PC-9 (cell line): ENCODE results near the gene SGK2. TPM values are rescaled to one million over a fixed set of nuclear protein-coding genes. Genes with fewer than 3 reads are reported as not detected.
A peak's percentile ranks its signal among the peaks of the same experiment; 100 is the strongest.

ENCODE experiments used
- BruUV-seq: library from RNA; stranded (reverse); fragments of 400-500 nt; replicated peaks from 2 replicates; lab custom pipeline; 2021; lab: Mats Ljungman, UMichigan
- CTCF ChIA-PET: fragments of 300-600 bp; sonication (Branson Sonifier 250); formaldehyde crosslinking; loops from one replicate; lab custom pipeline; 2022; ENCODE audit warnings: antibody characterized with exemption; lab: Charles Lee
- POLR2A ChIA-PET: fragments of 300-600 bp; sonication (Branson Sonifier 250); formaldehyde crosslinking; loops from one replicate; lab custom pipeline; 2022; ENCODE audit warnings: antibody characterized with exemption; ENCODE audit not compliant: unreplicated experiment; lab: Charles Lee
- DNase-seq, 2 experiments: peaks; one replicate each; pipeline versions ENCODE4 v3.0.0 to v3.0.0-alpha.2; 2015 to 2022; ENCODE audit warnings: mixed read lengths in 1 of 2
- H2AFZ ChIP-seq: fragments of 200-600 bp; sonication (generic); 2 replicates; pipeline ENCODE4 v1.8.1; 2017; ENCODE audit warnings: antibody characterized with exemption
- H3F3A ChIP-seq: fragments of 200-600 bp; sonication (generic); 2 replicates; pipeline ENCODE4 v1.8.1; 2017; ENCODE audit warnings: antibody characterized with exemption, mild to moderate bottlenecking, low read depth; ENCODE audit not compliant: insufficient read depth
- H3K27ac ChIP-seq: fragments of 200-600 bp; sonication (generic); 2 replicates; pipeline ENCODE4 v1.6.1; 2016; ENCODE audit warnings: mixed run types
- H3K27me3 ChIP-seq: fragments of 200-600 bp; sonication (generic); 2 replicates; pipeline ENCODE4 v1.6.1; 2016; ENCODE audit warnings: low read depth, mixed run types; ENCODE audit not compliant: insufficient read depth
- H3K36me3 ChIP-seq: fragments of 200-600 bp; sonication (generic); 2 replicates; pipeline ENCODE4 v1.6.1; 2016; ENCODE audit warnings: low read depth, mixed run types
- H3K4me1 ChIP-seq: fragments of 200-600 bp; sonication (generic); replicated peaks from 2 replicates; pipeline ENCODE4 v1.6.1; 2016; ENCODE audit warnings: mixed run types; ENCODE audit not compliant: insufficient read depth
- H3K4me2 ChIP-seq: fragments of 200-600 bp; sonication (generic); 2 replicates; pipeline ENCODE4 v1.6.1; 2017; ENCODE audit warnings: mixed run types
- H3K4me3 ChIP-seq: fragments of 200-600 bp; sonication (generic); 2 replicates; pipeline ENCODE4 v1.6.1; 2016; ENCODE audit warnings: mixed run types
- H3K79me2 ChIP-seq: fragments of 200-600 bp; sonication (generic); 2 replicates; pipeline ENCODE4 v1.6.1; 2017; ENCODE audit warnings: low read depth, mixed run types
- H3K9me2 ChIP-seq: fragments of 200-600 bp; sonication (generic); 2 replicates; pipeline ENCODE4 v1.8.1; 2017; ENCODE audit warnings: mild to moderate bottlenecking; ENCODE audit not compliant: insufficient read depth
- H3K9me3 ChIP-seq: fragments of 200-600 bp; sonication (generic); 2 replicates; pipeline ENCODE4 v1.8.1; 2016; ENCODE audit warnings: low read depth; ENCODE audit not compliant: insufficient read depth
- H4K20me1 ChIP-seq: fragments of 200-600 bp; sonication (generic); 2 replicates; pipeline ENCODE4 v1.8.1; 2017; ENCODE audit not compliant: insufficient read depth
- CTCF ChIP-seq: fragments of 200-600 bp; sonication (generic); conservative IDR thresholded peaks from 2 replicates; pipeline ENCODE4 v1.6.1; 2017; ENCODE audit warnings: mixed run types, antibody characterized with exemption, mild to moderate bottlenecking, moderate library complexity
- EZH2 ChIP-seq: fragments of 200-600 bp; sonication (generic); IDR thresholded peaks from 2 replicates; pipeline ENCODE4 v1.8.0; 2017; ENCODE audit warnings: antibody characterized with exemption, low read depth
- intact Hi-C: fragments of 100-400 bp; cut with micrococcal nuclease; formaldehyde crosslinking; loops from one replicate; pipeline ENCODE4 v1.10.0; 2022; ENCODE audit not compliant: unreplicated experiment
- total RNA-seq: library from RNA; stranded (reverse); gene quantifications from 2 replicates; pipeline ENCODE4 v1.2.3, GENCODE V29; 2021

Gene SGK2
- total RNA-seq, 1 experiment from 2014 or later = 3.1 TPM

- no TSS peak for BruUV-seq
- peaks cover 38% of the 10 kb centered on the region for H3K4me1 ChIP-seq
- CTCF ChIA-PET = interaction anchor here (0.8 kb wide), 1 partner anchor 10 kb away, joined by 3 read pairs; the partner anchor contains the start of gene IFT52
- H2AFZ ChIP-seq = no peak overlapping the region; the same call in 1 of the 2 replicates
- H4K20me1 ChIP-seq = no peaks in the 10 kb centered on the region
- no peaks in the 10 kb centered on the region for H3K27me3 ChIP-seq
- H3K4me2 ChIP-seq = peak overlapping the region; percentile 46
- H3K9me2 ChIP-seq = no peaks in the 10 kb centered on the region
- peak in 1 of 2 experiments; percentile 38 for DNase-seq
- intact Hi-C loops = no loop called here
- TF ChIP-seq EZH2 = no peak
- no peaks in the 10 kb centered on the region for H3K36me3 ChIP-seq
- H3K4me3 ChIP-seq = no peak overlapping the region
- H3K9me3 ChIP-seq = no peaks in the 10 kb centered on the region
- peaks cover 3% of the 10 kb centered on the region; the same call in 1 of the 2 replicates for H3F3A ChIP-seq
- POLR2A ChIA-PET = interaction anchor here (0.7 kb wide), 1 partner anchor 408 kb away, joined by 6 read pairs; no protein-coding TSS in a partner anchor
- no peak overlapping the region for H3K27ac ChIP-seq
- H3K79me2 ChIP-seq = no peaks in the 10 kb centered on the region
These were observed 21.3 kb downstream of the SGK2 start for GRCh38 chr20:43579861-43580793.

GRCh38 chr20:43583133-43583864, 24.5 kb downstream of the SGK2 start:
- Histone ChIP-seq H3K9me2 (no peaks in the 10 kb centered on the region), H3K4me2 (0 out of 2 replicates have a peak overlapping the region, but pooled peaks have one; percentile 5), H3F3A (peaks cover 3% of the 10 kb centered on the region; the same call in 1 of the 2 replicates), H3K9me3 (no peaks in the 10 kb centered on the region), H4K20me1 (no peaks in the 10 kb centered on the region), H3K27ac (no peak overlapping the region), H3K4me3 (no peak overlapping the region), H2AFZ (no peak overlapping the region), H3K4me1 (peaks cover 32% of the 10 kb centered on the region), H3K36me3 (no peaks in the 10 kb centered on the region), H3K27me3 (no peaks in the 10 kb centered on the region), H3K79me2 (no peaks in the 10 kb centered on the region)
- no peak for TF ChIP-seq EZH2
- no peak for TF ChIP-seq CTCF
- BruUV-seq = no TSS peak
- DNase-seq = no peak
- CTCF ChIA-PET = no interaction called here
- POLR2A ChIA-PET = interaction anchor here (0.7 kb wide), 1 partner anchor 213 kb away, joined by 3 read pairs; no protein-coding TSS in a partner anchor
- intact Hi-C loops = no loop called here

GRCh38 chr20:43583982-43584432, 25.2 kb downstream of the SGK2 start:
- peak; percentile 43 to 68 for DNase-seq
- Histone ChIP-seq H3K4me2 (0 out of 2 replicates have a peak overlapping the region, but pooled peaks have one; percentile 5), H3K36me3 (no peaks in the 10 kb centered on the region), H3K4me3 (no peak overlapping the region), H3K4me1 (peaks cover 32% of the 10 kb centered on the region), H4K20me1 (no peaks in the 10 kb centered on the region), H3K27me3 (no peaks in the 10 kb centered on the region), H3K27ac (no peak overlapping the region), H3K79me2 (no peaks in the 10 kb centered on the region), H3F3A (peaks cover 3% of the 10 kb centered on the region; the same call in 1 of the 2 replicates), H2AFZ (no peak overlapping the region), H3K9me2 (no peaks in the 10 kb centered on the region), H3K9me3 (no peaks in the 10 kb centered on the region)
- ChIA-PET CTCF (no interaction called here), POLR2A (interaction anchor here (0.7 kb wide), 1 partner anchor 212 kb away, joined by 3 read pairs; no protein-coding TSS in a partner anchor)
- intact Hi-C loops = no loop called here
- TF ChIP-seq CTCF (no peak), EZH2 (no peak)
- no TSS peak for BruUV-seq
